CD4-positive, alpha-beta T cell treated with Interleukin-1 beta for 1 hour (primary cell): ENCODE data around the gene OR11H7.
A peak's percentile ranks its signal among the peaks of the same experiment; 100 is the strongest.
"Not testable (repeated sequence)": the region's sequence is repeated elsewhere in the genome, so short reads cannot be mapped to it uniquely, and the experiment has no call there.

Experiments
- DNase-seq, 2 donors: peaks; one replicate each; pipeline ENCODE4 v3.0.0-alpha.2; 2020 to 2022

Gene OR11H7

GRCh38 chr14:20228681-20229080 is at the start of gene OR11H7:
Gene OR11H7 (plus strand): TSS chr14:20228981.
- no peak for DNase-seq

DNA sequence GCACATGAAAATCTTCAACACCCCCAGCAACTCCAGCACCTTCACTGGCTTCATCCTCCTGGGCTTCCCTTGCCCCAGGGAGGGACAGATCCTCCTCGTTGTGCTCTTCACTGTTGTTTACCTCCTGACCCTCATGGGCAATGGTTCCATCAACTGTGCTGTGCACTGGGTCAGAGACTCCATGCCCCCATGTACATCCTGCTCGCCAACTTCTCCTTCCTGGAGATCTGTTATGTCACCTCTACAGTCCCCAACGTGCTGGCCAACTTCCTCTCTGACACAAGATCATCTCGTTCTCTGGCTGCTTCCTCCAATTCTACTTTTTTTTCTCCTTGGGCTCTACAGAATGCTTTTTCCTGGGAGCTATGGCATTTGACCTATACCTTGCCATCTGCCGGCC is 49.6 kb upstream of the OR11H7 start:
- DNase-seq: no peak

GRCh38 chr14:20179880-20180279 is 48.9 kb upstream of the OR11H7 start:
- DNase-seq: no peak

GRCh38 chr14:20180486-20180885 is 48.3 kb upstream of the OR11H7 start:
- no peak for DNase-seq

- DNase-seq: no peak
These were observed 44.6 kb upstream of the OR11H7 start for GRCh38 chr14:20184181-20184580.

DNA sequence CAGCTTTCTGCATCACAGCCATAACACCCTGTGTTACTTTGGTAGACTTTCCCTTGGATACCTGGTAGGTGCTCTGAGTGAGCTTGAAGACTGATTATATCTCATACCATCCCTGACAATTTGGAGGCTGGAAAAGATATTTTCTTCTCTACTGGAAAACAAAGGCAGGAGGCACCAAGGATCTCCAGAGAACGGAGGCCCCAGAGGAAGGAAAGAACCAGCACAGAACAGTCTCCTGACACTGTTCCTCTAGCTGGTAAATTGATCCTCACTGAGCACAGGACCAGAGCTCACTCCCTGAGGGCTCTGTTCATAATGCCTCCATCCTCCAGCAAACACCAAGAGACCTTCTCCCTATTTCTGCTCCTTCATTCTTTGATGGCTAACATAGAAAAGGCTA is 38.2 kb upstream of the OR11H7 start, which contains the start of gene OR11G2:
Gene OR11G2 (plus strand): TSS at position 301 of the 400 bp plus-strand sequence. CDS start 6,542 bp downstream, outside the sequence.
- no peak for DNase-seq

- no peak for DNase-seq
These were observed 37.4 kb upstream of the OR11H7 start for GRCh38 chr14:20191396-20191795.

DNA sequence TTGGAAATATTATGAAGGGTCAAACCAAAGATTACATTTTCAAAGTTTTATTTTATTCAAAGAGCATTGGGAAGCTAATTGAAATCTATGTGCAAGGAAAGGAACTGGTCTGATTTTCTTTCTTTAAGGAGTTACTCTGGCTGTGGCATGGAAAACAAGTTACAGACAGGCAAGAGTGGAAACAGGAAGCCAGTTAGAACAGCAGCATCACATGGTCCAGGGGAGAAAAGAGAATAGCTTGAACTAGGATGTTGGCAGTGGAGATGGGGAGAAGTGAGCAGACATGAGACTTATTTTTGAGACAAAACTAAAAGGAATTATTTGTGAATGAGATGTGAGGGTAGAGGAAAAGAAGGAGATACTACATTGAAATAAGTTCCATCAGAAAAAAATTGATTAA is 34.7 kb upstream of the OR11H7 start:
- no peak for DNase-seq

DNA sequence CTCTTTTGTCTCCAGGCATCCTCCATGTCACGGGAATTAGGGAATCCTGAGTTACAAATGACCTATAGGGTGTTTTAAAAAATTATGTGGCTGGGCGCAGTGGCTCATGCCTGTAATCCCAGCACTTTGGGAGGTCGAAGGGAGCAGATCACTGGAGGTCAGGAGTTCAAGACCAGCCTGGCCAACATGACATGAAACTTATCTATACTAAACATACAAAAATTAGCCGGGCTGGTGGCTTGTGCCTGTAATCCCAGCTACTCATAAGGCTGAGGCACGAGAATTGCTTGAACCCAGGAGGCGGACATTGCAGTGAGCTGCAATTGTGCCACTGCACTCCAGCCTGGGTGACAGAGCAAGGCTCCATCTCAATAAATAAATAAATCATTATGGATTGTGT is 33.6 kb upstream of the OR11H7 start:
- not testable (repeated sequence) for DNase-seq

DNA sequence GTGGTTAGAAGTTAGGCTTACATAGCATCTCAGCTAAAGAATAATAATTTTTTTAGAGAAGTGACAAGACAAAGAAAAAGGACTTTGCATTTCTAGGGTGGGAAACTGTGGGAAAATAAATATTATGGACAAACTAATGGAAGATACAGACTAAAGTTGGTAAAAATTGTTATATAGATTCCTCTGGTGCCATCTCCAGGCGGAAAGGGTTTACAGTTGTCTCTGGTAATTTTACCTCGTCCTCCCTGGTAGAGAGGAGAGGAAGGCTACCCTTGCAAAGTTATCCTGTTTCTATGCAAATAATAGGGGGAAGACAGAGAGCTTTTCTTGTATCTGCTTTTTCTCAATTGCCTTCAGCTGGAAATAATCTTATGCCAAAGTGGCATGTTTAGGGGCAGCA is 32.9 kb upstream of the OR11H7 start:
- no peak for DNase-seq

GRCh38 chr14:20197459-20197858 is 31.3 kb upstream of the OR11H7 start:
- DNase-seq: peak in 1 of 2 donors; percentile 2

DNA sequence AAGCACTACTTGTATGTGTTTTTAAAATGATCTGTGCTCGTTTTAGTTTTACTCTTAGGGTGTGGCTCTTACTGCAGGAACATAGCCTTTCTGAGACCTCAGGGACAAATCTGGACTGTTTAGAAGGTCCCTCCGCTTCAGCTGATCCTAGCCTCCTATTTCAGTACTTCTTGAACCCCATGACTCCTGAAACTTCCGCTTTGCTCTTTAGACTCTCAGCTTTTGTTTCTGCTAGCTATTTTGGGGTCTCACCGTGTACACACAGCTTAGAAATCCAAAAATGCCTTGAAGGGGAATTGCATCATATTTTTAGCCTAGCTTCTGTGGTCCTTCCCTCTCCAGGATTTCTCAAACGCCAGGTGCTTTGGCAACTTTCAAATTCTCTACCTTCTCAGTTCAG is 29.8 kb upstream of the OR11H7 start:
- no peak for DNase-seq

GRCh38 chr14:20204721-20205120 is 24.1 kb upstream of the OR11H7 start:
- no peak for DNase-seq

GRCh38 chr14:20209595-20209994 is 19.2 kb upstream of the OR11H7 start:
- DNase-seq: no peak

GRCh38 chr14:20212406-20212805 is 16.4 kb upstream of the OR11H7 start:
- not testable (repeated sequence) for DNase-seq

GRCh38 chr14:20215196-20215595 is 13.6 kb upstream of the OR11H7 start:
- DNase-seq: no peak

GRCh38 chr14:20219033-20219432 is 9.7 kb upstream of the OR11H7 start:
- DNase-seq: no peak

DNA sequence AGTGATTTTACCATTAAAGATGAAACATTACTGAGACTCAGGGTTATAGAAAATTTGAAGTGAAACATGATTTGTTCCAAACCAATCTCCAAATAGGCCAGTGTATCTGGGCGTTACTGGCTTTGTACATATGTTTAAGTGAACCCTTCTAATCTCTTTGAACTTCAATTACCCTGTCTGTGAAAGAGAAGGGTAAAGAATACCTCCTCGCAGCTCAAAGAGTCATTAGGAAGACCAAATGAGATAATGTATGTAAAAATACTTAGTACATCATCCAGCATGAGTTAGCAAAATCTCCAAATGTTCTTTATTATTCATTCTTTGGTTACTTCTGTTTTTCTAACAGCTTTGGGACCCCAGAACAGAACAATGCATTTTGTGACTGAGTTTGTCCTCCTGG is 5.4 kb upstream of the OR11H7 start, which contains the start of gene OR11H6:
Gene OR11H6 (plus strand): TSS at position 301 of the 400 bp plus-strand sequence. CDS start 0 bp downstream, at position 301.
- DNase-seq: no peak

DNA sequence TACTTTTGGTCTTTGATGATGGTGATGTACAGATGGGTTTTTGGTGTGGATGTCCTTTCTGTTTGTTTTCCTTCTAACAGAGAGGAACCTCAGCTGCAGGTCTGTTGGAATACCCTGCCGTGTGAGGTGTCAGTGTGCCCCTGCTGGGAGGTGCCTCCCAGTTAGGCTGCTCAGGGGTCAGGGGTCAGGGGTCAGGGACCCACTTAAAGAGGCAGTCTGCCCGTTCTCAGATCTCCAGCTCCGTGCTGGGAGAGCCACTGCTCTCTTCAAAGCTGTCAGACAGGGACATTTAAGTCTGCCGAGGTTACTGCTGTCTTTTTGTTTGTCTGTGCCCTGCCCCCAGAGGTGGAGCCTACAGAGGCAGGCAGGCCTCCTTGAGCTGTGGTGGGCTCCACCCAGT is 6.6 kb downstream of the OR11H7 start:
- not testable (repeated sequence) for DNase-seq

DNA sequence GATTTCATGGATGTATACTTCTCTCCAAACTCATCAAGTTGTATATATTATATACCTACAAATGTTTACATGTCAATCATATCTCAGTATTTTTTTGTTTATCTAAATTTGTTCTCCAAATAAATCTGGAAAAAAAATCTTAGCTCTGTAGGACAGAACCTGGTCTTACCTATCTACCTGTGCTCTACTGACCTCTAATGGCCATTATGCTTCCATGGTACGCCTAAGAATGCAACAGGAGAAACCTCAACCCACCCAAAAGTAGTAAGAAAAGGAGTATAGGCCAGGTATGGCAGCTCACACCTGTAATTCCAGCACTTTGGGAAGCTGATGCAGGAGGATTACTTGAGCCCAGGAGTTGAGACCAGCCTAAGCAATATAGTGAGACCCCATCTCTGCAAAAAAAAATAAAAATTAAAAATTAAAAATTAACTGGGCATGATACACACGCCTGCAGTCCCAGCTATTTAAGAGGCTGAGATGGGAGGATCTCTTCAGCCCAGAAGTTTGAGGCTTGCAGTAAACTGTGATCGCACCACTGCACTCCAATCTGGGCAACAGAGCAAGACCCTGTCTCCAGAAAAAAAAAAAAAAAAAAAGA is 19.0 kb downstream of the OR11H7 start:
- peak in 1 of 2 donors; percentile 8 for DNase-seq

- no peak for DNase-seq
These were observed 33.9 kb downstream of the OR11H7 start for GRCh38 chr14:20262642-20263128.

- not testable (repeated sequence) for DNase-seq
These were observed 35.6 kb downstream of the OR11H7 start for GRCh38 chr14:20264361-20264760.

- no peak for DNase-seq
These were observed 45.3 kb downstream of the OR11H7 start for GRCh38 chr14:20274062-20274461.

- DNase-seq: no peak
These were observed 48.6 kb downstream of the OR11H7 start for GRCh38 chr14:20277409-20277808.

DNA sequence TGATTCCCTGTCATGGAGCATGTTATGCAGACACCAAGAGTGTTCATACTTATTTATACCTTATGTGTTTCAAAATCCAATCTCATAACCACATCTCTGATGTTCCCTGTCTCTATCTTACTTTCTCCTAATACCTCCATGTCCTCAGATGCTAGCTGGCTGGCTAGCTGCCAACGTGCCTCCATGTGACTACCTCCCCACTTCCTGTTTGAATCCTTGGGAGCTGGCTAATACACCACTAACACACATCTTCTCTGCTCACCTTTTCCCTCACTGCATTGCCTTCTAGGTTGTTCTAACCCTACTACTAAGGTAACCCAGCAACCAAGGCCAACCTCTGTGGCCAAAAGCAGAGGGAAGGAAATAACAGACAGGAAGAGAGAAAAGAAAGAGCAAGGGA is 49.6 kb downstream of the OR11H7 start:
- peak in 1 of 2 donors; percentile 25 for DNase-seq
